ENCODE measurements around the gene ATG7.

ATG7 gene

GRCh38 chr3:11476735-11477144 is 204.5 kb downstream of the ATG7 start (continued):
- TF ChIP-seq REST (tag by site-specific recombination; IDR thresholded peaks at IDR 0.05) (no peak), KLF8 (tag by site-specific recombination; IDR thresholded peaks at IDR 0.05) (peak; percentile 44; the same call in 1 of the 2 replicates), SP3 (tag by site-specific recombination; IDR thresholded peaks at IDR 0.05) (no peak), WT1 (tag by site-specific recombination; IDR thresholded peaks at IDR 0.05) (peak; percentile 72), ZNF248 (tag by site-specific recombination; IDR thresholded peaks at IDR 0.05) (no peak), BCL11B (tag by site-specific recombination; IDR thresholded peaks at IDR 0.05; ENCODE audit: low read depth) (0 out of 2 replicates have a peak, but pooled peaks have one; percentile 79), ZNF792 (tag by site-specific recombination; IDR thresholded peaks at IDR 0.05) (no peak), ZNF560 (tag by site-specific recombination; IDR thresholded peaks at IDR 0.05; ENCODE audit: borderline replicate concordance) (no peak), ZNF48 (tag by site-specific recombination; IDR thresholded peaks at IDR 0.05) (no peak), ZNF488 (tag by site-specific recombination; IDR thresholded peaks at IDR 0.05) (no peak), ZNF624 (tag by site-specific recombination; IDR thresholded peaks at IDR 0.05) (no peak), ZNF513 (tag by site-specific recombination; IDR thresholded peaks at IDR 0.05) (no peak), ZFHX2 (tag by site-specific recombination; conservative IDR thresholded peaks at IDR 0.05) (no peak), ZNF223 (tag by site-specific recombination; IDR thresholded peaks at IDR 0.05) (no peak), ZNF664 (tag by site-specific recombination; IDR thresholded peaks at IDR 0.05) (no peak), OVOL3 (tag by site-specific recombination; IDR thresholded peaks at IDR 0.05) (peak; percentile 81; the same call in 1 of the 2 replicates), GLIS2 (tag by site-specific recombination; IDR thresholded peaks at IDR 0.05) (no peak), ZSCAN5A (tag by site-specific recombination; IDR thresholded peaks at IDR 0.05) (no peak), ZNF626 (tag by site-specific recombination; IDR thresholded peaks at IDR 0.05) (no peak), GLI2 (tag by site-specific recombination; IDR thresholded peaks at IDR 0.05; ENCODE audit: borderline replicate concordance, low read depth) (no peak; the same call in 1 of the 2 replicates), ZNF350 (tag by site-specific recombination; IDR thresholded peaks at IDR 0.05) (no peak), ZFP37 (tag by site-specific recombination; IDR thresholded peaks at IDR 0.05) (no peak), ZNF544 (tag by site-specific recombination; IDR thresholded peaks at IDR 0.05) (no peak), ZSCAN23 (tag by site-specific recombination; IDR thresholded peaks at IDR 0.05) (no peak)
- TF ChIP-seq, protein P1, sequence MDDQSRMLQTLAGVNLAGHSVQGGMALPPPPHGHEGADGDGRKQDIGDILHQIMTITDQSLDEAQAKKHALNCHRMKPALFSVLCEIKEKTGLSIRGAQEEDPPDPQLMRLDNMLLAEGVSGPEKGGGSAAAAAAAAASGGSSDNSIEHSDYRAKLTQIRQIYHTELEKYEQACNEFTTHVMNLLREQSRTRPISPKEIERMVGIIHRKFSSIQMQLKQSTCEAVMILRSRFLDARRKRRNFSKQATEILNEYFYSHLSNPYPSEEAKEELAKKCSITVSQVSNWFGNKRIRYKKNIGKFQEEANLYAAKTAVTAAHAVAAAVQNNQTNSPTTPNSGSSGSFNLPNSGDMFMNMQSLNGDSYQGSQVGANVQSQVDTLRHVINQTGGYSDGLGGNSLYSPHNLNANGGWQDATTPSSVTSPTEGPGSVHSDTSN (CRISPR knock-in tag; IDR thresholded peaks at IDR 0.05), result no peak
- TF ChIP-seq, protein P2, sequence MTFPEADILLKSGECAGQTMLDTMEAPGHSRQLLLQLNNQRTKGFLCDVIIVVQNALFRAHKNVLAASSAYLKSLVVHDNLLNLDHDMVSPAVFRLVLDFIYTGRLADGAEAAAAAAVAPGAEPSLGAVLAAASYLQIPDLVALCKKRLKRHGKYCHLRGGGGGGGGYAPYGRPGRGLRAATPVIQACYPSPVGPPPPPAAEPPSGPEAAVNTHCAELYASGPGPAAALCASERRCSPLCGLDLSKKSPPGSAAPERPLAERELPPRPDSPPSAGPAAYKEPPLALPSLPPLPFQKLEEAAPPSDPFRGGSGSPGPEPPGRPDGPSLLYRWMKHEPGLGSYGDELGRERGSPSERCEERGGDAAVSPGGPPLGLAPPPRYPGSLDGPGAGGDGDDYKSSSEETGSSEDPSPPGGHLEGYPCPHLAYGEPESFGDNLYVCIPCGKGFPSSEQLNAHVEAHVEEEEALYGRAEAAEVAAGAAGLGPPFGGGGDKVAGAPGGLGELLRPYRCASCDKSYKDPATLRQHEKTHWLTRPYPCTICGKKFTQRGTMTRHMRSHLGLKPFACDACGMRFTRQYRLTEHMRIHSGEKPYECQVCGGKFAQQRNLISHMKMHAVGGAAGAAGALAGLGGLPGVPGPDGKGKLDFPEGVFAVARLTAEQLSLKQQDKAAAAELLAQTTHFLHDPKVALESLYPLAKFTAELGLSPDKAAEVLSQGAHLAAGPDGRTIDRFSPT (tag by site-specific recombination; IDR thresholded peaks at IDR 0.05), result peak; percentile 58
- TF ChIP-seq, protein P3, sequence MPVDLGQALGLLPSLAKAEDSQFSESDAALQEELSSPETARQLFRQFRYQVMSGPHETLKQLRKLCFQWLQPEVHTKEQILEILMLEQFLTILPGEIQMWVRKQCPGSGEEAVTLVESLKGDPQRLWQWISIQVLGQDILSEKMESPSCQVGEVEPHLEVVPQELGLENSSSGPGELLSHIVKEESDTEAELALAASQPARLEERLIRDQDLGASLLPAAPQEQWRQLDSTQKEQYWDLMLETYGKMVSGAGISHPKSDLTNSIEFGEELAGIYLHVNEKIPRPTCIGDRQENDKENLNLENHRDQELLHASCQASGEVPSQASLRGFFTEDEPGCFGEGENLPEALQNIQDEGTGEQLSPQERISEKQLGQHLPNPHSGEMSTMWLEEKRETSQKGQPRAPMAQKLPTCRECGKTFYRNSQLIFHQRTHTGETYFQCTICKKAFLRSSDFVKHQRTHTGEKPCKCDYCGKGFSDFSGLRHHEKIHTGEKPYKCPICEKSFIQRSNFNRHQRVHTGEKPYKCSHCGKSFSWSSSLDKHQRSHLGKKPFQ (tag by site-specific recombination; IDR thresholded peaks at IDR 0.05), result peak; percentile 61
- TF ChIP-seq, protein P4, sequence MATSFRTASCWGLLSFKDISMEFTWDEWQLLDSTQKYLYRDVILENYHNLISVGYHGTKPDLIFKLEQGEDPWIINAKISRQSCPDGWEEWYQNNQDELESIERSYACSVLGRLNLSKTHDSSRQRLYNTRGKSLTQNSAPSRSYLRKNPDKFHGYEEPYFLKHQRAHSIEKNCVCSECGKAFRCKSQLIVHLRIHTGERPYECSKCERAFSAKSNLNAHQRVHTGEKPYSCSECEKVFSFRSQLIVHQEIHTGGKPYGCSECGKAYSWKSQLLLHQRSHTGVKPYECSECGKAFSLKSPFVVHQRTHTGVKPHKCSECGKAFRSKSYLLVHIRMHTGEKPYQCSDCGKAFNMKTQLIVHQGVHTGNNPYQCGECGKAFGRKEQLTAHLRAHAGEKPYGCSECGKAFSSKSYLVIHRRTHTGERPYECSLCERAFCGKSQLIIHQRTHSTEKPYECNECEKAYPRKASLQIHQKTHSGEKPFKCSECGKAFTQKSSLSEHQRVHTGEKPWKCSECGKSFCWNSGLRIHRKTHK (tag by site-specific recombination; IDR thresholded peaks at IDR 0.05), result no peak
